SK-N-SH treated with all-trans-retinoic acid at 6 μM for 48 hours (cell line): ENCODE measurements around the gene POU2AF2.

Source experiments
- ATAC-seq: fragments of 200-7000 bp; cut with Tn5 transposase; 3 replicates; pipeline ENCODE4 v1.9.1; 2020; ENCODE audit warnings: mild to moderate bottlenecking, moderate library complexity
- ARNTL ChIP-seq: fragments of 450-650 bp; formaldehyde crosslinking; IDR thresholded peaks from 2 replicates; pipeline ENCODE4 v1.5.0; 2020; ENCODE audit warnings: low read depth, mild to moderate bottlenecking, moderate library complexity, borderline replicate concordance
- CSDC2 ChIP-seq: fragments of 250-450 bp; sonication (Bioruptor Pico); IDR thresholded peaks from 2 replicates; pipeline ENCODE4 v1.5.0; 2020; ENCODE audit warnings: mild to moderate bottlenecking, moderate library complexity
- ESRRG ChIP-seq: fragments of 250-450 bp; sonication (Bioruptor Pico); IDR thresholded peaks from 2 replicates; pipeline ENCODE4 v1.6.1; 2021; ENCODE audit warnings: mild to moderate bottlenecking
- GLIS3 ChIP-seq: fragments of 250-450 bp; sonication (Bioruptor Pico); IDR thresholded peaks from 2 replicates; pipeline ENCODE4 v1.5.0; 2020; ENCODE audit warnings: mild to moderate bottlenecking, moderate library complexity
- ISL1 ChIP-seq: fragments of 250-450 bp; sonication (Bioruptor Pico); IDR thresholded peaks from 2 replicates; pipeline ENCODE4 v2.1.2; 2022; ENCODE audit warnings: mild to moderate bottlenecking, moderate library complexity
- OSR1 ChIP-seq: fragments of 250-450 bp; sonication (Bioruptor Pico); IDR thresholded peaks from 2 replicates; pipeline ENCODE4 v1.8.0; 2022; ENCODE audit warnings: moderate library complexity, mild to moderate bottlenecking, inconsistent platforms
- PPARA ChIP-seq: fragments of 250-450 bp; sonication (Bioruptor Pico); IDR thresholded peaks from 2 replicates; pipeline ENCODE4 v1.5.0; 2020; ENCODE audit warnings: mild to moderate bottlenecking, borderline replicate concordance
- SNAI2 ChIP-seq: fragments of 250-450 bp; sonication (Bioruptor Pico); IDR thresholded peaks from 2 replicates; pipeline ENCODE4 v1.5.0; 2020; ENCODE audit warnings: mild to moderate bottlenecking, moderate library complexity
- TCF4 ChIP-seq: fragments of 250-450 bp; sonication (Bioruptor Pico); IDR thresholded peaks from 2 replicates; pipeline ENCODE4 v1.8.0; 2021; ENCODE audit warnings: mild to moderate bottlenecking, moderate library complexity, borderline replicate concordance
- TOX ChIP-seq: fragments of 250-450 bp; sonication (Bioruptor Pico); IDR thresholded peaks from 2 replicates; pipeline ENCODE4 v1.8.0; 2021; ENCODE audit warnings: mild to moderate bottlenecking, moderate library complexity, borderline replicate concordance
- ZC3H10 ChIP-seq: fragments of 250-450 bp; sonication (Bioruptor Pico); IDR thresholded peaks from 2 replicates; pipeline ENCODE4 v1.5.1; 2021; ENCODE audit warnings: mild to moderate bottlenecking, moderate library complexity
- ZFP30 ChIP-seq: fragments of 450-650 bp; formaldehyde crosslinking; IDR thresholded peaks from 2 replicates; pipeline ENCODE4 v1.5.0; 2022; ENCODE audit warnings: mild to moderate bottlenecking, moderate library complexity
- ZNF8 ChIP-seq: fragments of 450-650 bp; formaldehyde crosslinking; IDR thresholded peaks from 2 replicates; pipeline ENCODE4 v1.5.0; 2020; ENCODE audit warnings: mild to moderate bottlenecking, moderate library complexity
- TF ChIP-seq, protein P1 (sequence below): fragments of 250-450 bp; sonication (Bioruptor Pico); IDR thresholded peaks from 2 replicates; pipeline ENCODE4 v1.5.1; 2021; ENCODE audit warnings: mild to moderate bottlenecking, moderate library complexity
- TF ChIP-seq, protein P2 (sequence below): fragments of 250-450 bp; sonication (Bioruptor Pico); IDR thresholded peaks from 2 replicates; pipeline ENCODE4 v1.8.0; 2021; ENCODE audit warnings: low read depth, mild to moderate bottlenecking, moderate library complexity, borderline replicate concordance
- TF ChIP-seq, protein P3 (sequence below): fragments of 250-450 bp; sonication (Bioruptor Pico); IDR thresholded peaks from 2 replicates; pipeline ENCODE4 v1.8.0; 2020; ENCODE audit warnings: mild to moderate bottlenecking, moderate library complexity, borderline replicate concordance
- TF ChIP-seq, protein P4 (sequence below): fragments of 250-450 bp; sonication (Bioruptor Pico); IDR thresholded peaks from 2 replicates; pipeline ENCODE4 v1.5.1; 2020; ENCODE audit warnings: low read depth, mild to moderate bottlenecking, moderate library complexity
- TF ChIP-seq, protein P5 (sequence below): fragments of 250-450 bp; sonication (Bioruptor Pico); IDR thresholded peaks from 2 replicates; pipeline ENCODE4 v1.5.0; 2020; ENCODE audit warnings: mild to moderate bottlenecking, moderate library complexity

POU2AF2 gene

DNA sequence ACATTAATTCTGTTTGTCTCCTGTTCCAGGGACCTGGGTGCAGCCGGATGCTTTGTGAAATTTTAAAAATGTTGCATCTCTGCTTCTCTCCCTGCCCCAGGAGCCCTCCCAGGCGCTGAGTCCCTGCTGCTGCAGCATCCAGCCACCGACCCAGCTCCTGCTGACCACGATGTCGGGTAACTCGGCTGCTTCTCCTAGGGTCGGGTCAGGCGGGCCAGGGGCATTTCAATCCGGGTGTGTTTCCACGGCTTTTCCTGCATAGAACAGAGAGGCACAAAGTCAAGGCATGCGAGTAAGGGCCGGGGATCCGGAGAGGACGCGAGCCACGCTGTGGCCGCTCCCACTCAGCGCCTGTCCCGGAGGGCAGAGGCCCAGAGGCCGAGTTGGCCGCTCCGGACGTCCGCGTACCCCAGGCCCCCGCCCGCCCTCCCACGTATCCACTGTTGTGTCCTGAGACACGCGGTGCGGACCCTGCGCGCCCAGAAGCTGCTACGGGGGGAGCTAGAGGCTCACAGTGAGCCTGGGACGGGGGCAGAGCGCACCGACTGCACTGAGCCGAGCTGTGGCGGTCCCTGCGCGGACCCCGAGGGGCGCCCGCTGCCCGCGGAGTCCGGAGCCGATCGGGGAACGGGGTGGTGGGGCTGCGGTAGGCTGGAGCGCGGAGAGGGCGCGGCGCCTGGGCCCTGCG, 53.0 kb downstream of the POU2AF2 start, which contains the start of gene POU2AF3:
Gene POU2AF3, plus strand, starts transcription at position 134 of the 688 bp plus-strand sequence. Its CDS starts 36 bp downstream, at position 170.
- TF ChIP-seq TCF4 (CRISPR knock-in tag) (no peak), ZFP30 (CRISPR knock-in tag) (no peak), CSDC2 (CRISPR knock-in tag) (no peak), GLIS3 (CRISPR knock-in tag) (no peak), OSR1 (CRISPR knock-in tag) (no peak), TOX (CRISPR knock-in tag) (no peak), ZNF8 (no peak), SNAI2 (CRISPR knock-in tag) (no peak)
- TF ChIP-seq, protein P1, sequence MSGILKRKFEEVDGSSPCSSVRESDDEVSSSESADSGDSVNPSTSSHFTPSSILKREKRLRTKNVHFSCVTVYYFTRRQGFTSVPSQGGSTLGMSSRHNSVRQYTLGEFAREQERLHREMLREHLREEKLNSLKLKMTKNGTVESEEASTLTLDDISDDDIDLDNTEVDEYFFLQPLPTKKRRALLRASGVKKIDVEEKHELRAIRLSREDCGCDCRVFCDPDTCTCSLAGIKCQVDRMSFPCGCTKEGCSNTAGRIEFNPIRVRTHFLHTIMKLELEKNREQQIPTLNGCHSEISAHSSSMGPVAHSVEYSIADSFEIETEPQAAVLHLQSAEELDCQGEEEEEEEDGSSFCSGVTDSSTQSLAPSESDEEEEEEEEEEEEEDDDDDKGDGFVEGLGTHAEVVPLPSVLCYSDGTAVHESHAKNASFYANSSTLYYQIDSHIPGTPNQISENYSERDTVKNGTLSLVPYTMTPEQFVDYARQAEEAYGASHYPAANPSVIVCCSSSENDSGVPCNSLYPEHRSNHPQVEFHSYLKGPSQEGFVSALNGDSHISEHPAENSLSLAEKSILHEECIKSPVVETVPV (CRISPR knock-in tag) = no peak
- peak; percentile 52; the same call in 2 of the 3 replicates for ATAC-seq

DNA sequence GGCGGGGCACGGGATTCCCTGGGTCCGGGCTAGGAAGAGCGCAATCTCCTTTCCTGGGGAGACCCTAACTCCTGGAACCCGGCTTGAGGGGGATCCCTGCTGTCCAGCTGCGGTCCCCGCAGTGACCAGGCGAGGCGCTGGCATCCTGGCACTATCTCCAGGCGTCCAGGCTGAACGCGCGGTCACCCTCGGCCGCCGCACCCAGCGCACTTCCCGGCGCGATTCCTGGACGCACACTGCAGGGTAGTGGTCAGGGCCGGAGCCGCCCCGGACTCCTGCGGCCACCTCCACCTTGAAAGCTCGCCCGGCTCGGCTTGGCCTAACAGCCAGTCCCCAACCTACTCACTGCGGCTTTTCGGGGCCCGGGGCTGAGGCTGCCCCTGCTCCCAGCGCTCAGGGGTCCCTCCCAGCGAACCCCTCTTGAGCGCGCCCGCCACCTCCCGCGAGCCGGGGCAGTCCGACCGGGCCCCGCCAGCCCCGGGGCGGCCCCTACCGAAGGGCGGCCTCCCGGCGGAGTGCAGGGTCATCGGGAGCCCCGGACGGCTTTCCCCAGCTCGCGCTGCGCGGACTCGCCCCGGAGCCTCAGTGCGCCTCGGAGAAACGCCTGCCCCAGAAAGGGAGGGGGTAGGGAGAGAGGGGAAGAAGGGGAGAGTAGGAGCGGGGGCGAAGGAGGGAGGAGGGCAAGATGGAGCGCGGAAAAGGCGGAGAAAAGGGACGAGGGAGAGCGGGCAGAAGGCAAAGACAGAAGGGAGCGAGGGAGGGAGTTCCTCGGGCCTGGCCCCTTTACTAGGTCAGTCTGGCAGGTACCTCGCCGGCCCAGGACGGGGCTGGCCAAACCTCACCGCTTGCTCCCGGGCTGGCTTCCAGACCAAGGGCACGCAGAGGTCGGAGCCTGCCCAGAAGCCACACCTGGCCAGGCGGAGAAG, 53.8 kb downstream of the POU2AF2 start:
- no peak for TF ChIP-seq ZNF8
- no peak for TF ChIP-seq ZC3H10 (CRISPR knock-in tag)
- no peak for TF ChIP-seq TCF4 (CRISPR knock-in tag)
- TF ChIP-seq, protein P1 (CRISPR knock-in tag) = peak; percentile 19; the same call in 1 of the 2 replicates
- TF ChIP-seq, protein P2, sequence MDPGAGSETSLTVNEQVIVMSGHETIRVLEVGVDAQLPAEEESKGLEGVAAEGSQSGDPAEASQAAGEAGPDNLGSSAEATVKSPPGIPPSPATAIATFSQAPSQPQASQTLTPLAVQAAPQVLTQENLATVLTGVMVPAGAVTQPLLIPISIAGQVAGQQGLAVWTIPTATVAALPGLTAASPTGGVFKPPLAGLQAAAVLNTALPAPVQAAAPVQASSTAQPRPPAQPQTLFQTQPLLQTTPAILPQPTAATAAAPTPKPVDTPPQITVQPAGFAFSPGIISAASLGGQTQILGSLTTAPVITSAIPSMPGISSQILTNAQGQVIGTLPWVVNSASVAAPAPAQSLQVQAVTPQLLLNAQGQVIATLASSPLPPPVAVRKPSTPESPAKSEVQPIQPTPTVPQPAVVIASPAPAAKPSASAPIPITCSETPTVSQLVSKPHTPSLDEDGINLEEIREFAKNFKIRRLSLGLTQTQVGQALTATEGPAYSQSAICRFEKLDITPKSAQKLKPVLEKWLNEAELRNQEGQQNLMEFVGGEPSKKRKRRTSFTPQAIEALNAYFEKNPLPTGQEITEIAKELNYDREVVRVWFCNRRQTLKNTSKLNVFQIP = no peak
- TF ChIP-seq SNAI2 (CRISPR knock-in tag) = no peak
- 0 out of 2 replicates have a peak, but pooled peaks have one; percentile 18 for TF ChIP-seq GLIS3 (CRISPR knock-in tag)
- no peak for TF ChIP-seq CSDC2 (CRISPR knock-in tag)
- ATAC-seq = peak; percentile 94

DNA sequence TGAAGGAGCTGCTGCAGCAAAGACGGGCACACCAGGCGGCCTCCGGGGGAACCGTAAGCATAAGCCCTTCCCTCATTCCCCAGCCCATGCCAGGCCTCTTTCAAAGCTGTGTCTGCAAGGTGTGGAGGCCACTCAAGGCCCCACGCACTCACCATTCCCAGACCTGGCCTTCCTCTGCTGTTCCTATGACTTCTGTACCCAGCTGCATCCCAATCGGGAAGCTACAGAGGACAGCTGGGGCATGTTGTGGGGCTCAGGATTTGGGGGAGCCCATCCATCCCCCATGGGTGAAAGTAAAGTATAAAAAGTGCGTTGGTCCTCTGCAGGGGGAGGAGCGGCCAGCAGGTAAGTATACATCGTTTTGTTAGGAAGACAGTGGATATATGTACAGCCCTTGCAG, 55.0 kb downstream of the POU2AF2 start:
- ATAC-seq = no peak
- TF ChIP-seq, protein P3, sequence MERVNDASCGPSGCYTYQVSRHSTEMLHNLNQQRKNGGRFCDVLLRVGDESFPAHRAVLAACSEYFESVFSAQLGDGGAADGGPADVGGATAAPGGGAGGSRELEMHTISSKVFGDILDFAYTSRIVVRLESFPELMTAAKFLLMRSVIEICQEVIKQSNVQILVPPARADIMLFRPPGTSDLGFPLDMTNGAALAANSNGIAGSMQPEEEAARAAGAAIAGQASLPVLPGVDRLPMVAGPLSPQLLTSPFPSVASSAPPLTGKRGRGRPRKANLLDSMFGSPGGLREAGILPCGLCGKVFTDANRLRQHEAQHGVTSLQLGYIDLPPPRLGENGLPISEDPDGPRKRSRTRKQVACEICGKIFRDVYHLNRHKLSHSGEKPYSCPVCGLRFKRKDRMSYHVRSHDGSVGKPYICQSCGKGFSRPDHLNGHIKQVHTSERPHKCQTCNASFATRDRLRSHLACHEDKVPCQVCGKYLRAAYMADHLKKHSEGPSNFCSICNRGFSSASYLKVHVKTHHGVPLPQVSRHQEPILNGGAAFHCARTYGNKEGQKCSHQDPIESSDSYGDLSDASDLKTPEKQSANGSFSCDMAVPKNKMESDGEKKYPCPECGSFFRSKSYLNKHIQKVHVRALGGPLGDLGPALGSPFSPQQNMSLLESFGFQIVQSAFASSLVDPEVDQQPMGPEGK (CRISPR knock-in tag) = no peak
- TF ChIP-seq ESRRG (CRISPR knock-in tag) (no peak), ZNF8 (no peak), GLIS3 (CRISPR knock-in tag) (no peak)

DNA sequence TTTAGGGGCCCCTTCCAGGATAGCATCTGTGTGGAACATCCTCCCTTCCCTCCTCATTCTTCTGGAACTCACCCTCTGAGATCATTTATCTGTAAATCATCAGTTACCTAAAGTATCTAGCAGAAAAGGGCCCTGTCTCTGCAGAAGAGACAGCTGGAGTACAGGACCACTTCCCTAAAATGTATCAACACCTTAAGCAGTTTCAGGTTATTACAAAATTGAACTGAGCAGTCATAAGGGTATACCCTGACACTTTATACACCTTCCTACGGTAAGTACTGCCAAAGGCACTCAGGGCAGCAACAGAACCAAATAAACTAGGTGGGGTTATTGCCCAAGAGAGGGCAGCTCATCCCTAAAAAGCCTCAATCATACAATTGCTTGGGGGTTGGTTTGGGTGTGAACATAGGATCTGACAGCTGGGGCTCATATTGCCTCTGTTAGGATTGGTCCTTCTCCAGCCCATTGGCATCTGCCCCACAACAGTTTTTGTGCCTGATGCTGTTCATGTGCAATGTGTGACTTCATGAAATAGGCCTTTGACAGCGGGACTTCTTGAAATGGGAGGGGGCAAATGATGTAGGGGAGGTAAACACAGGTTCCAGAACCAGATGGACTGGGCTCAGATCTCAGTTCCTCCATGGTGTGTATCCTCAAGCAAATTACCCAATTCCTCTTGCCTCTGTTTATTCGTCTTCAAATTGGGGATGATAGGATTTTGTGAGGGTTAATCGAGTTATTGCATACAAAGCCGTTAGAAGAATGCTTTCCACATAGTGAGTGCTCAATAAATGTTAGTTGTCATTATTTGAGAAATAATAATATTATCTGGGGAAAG, 55.7 kb downstream of the POU2AF2 start:
- ATAC-seq = no peak
- TF ChIP-seq GLIS3 (CRISPR knock-in tag) (no peak), ESRRG (CRISPR knock-in tag) (no peak), PPARA (CRISPR knock-in tag) (no peak), ISL1 (CRISPR knock-in tag) (no peak), SNAI2 (CRISPR knock-in tag) (no peak), ZFP30 (CRISPR knock-in tag) (no peak), TCF4 (CRISPR knock-in tag) (no peak), ARNTL (CRISPR knock-in tag) (no peak)
- TF ChIP-seq, protein P4, sequence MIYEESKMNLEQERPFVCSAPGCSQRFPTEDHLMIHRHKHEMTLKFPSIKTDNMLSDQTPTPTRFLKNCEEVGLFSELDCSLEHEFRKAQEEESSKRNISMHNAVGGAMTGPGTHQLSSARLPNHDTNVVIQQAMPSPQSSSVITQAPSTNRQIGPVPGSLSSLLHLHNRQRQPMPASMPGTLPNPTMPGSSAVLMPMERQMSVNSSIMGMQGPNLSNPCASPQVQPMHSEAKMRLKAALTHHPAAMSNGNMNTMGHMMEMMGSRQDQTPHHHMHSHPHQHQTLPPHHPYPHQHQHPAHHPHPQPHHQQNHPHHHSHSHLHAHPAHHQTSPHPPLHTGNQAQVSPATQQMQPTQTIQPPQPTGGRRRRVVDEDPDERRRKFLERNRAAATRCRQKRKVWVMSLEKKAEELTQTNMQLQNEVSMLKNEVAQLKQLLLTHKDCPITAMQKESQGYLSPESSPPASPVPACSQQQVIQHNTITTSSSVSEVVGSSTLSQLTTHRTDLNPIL (CRISPR knock-in tag) = no peak
- TF ChIP-seq, protein P1 (CRISPR knock-in tag) = no peak
- TF ChIP-seq, protein P5, sequence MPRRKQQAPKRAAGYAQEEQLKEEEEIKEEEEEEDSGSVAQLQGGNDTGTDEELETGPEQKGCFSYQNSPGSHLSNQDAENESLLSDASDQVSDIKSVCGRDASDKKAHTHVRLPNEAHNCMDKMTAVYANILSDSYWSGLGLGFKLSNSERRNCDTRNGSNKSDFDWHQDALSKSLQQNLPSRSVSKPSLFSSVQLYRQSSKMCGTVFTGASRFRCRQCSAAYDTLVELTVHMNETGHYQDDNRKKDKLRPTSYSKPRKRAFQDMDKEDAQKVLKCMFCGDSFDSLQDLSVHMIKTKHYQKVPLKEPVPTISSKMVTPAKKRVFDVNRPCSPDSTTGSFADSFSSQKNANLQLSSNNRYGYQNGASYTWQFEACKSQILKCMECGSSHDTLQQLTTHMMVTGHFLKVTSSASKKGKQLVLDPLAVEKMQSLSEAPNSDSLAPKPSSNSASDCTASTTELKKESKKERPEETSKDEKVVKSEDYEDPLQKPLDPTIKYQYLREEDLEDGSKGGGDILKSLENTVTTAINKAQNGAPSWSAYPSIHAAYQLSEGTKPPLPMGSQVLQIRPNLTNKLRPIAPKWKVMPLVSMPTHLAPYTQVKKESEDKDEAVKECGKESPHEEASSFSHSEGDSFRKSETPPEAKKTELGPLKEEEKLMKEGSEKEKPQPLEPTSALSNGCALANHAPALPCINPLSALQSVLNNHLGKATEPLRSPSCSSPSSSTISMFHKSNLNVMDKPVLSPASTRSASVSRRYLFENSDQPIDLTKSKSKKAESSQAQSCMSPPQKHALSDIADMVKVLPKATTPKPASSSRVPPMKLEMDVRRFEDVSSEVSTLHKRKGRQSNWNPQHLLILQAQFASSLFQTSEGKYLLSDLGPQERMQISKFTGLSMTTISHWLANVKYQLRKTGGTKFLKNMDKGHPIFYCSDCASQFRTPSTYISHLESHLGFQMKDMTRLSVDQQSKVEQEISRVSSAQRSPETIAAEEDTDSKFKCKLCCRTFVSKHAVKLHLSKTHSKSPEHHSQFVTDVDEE (CRISPR knock-in tag) = no peak
